HG02943 (cell line): ENCODE measurements around the gene OPA3.
"Not testable (repeated sequence)": the region's sequence is repeated elsewhere in the genome, so short reads cannot be mapped to it uniquely, and the experiment has no call there.

Experiments
- ATAC-seq: cut with Tn5 transposase; IDR thresholded peaks from one replicate; pipeline ENCODE4 v1.9.1; 2021; ENCODE audit warnings: mild to moderate bottlenecking, low read depth, moderate library complexity; ENCODE audit not compliant: unreplicated experiment

The OPA3 gene

DNA sequence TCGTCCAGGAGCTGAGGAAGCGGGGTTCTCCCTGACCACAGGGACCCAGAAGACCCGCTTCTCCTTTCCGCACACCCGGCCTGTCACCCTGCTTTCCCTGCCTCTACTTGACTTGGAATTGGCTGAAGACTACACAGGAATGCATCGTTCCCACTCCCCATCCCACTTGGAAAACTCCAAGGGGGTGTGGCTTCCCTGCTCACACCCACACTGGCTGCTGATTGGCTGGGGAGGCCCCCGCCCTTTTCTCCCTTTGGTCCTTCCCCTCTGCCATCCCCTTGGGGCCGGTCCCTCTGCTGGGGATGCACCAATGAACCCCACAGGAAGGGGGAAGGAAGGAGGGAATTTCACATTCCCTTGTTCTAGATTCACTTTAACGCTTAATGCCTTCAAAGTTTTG lies 58.5 kb downstream of the OPA3 start:
- no peak for ATAC-seq

- no peak for ATAC-seq
These were observed 60.0 kb downstream of the OPA3 start for GRCh38 chr19:45524575-45525129.

DNA sequence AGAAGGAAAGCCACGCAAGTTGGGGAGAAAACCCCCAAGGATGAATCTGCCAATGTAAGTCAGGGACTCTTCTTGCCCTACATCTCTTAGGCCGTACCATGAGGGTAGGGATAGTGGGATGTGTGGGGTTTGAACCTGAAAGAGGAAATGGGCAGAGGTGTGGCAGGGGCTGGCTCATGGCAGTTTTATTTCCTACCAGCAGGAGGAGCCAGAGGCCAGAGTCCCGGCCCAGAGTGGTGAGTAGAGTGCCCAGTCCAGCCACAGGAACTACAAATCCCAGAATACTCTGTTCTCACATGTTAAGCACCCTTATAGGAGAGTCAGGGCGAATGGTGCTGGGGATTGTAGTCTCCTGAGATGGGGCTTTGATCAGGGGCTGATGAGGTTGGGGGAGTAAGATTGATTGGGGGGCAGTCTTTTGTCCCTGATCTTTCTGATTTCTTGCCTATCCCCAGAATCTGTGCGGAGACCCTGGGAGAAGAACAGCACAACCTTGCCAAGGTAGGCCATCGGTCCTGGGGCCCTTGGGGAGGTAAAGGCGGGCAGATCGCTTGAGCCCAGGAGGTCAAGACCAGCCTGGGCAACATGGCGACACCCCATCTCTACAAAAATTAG lies 60.9 kb downstream of the OPA3 start:
- peak; percentile 66 for ATAC-seq

- no peak for ATAC-seq
These were observed 62.3 kb downstream of the OPA3 start for GRCh38 chr19:45522010-45522941.

DNA sequence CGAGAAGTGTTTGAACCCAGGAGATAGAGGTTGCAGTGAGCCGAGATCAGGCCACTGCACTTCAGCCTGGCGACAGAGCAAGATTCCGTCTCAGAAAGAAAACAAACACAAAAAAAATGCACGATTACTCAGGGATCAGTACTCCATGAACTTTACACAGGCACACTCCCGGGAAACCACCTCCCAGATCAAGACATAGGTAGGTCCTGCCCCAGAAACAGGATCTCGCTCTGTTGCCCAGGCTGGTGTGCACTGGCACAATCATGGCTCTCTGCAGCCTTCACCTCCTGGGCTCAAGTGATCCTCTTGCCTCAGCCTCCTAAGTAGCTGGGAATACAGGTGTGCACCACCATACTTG lies 66.2 kb downstream of the OPA3 start:
- no peak for ATAC-seq

- no peak for ATAC-seq
These were observed 66.7 kb downstream of the OPA3 start for GRCh38 chr19:45517641-45518468.

DNA sequence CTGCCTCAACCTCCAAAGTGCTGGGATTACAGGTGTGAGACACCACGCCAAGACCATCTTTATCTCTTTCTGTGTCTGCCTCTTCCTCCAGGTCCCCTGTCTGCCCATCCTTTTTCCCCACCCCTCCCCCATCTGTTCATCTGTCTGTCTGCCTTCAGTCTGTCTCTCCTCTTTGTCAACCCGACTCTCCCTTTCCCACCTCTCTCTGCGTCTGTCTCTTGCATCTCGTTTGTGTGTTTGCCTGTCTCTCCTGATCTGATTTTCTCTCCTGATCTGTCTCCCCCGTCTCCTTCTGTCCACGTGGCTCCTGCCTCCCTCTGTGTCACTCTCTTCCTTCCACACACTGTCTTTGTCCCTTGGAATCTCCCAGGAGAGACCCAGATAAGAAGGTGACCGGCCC lies 67.4 kb downstream of the OPA3 start:
- ATAC-seq: no peak

DNA sequence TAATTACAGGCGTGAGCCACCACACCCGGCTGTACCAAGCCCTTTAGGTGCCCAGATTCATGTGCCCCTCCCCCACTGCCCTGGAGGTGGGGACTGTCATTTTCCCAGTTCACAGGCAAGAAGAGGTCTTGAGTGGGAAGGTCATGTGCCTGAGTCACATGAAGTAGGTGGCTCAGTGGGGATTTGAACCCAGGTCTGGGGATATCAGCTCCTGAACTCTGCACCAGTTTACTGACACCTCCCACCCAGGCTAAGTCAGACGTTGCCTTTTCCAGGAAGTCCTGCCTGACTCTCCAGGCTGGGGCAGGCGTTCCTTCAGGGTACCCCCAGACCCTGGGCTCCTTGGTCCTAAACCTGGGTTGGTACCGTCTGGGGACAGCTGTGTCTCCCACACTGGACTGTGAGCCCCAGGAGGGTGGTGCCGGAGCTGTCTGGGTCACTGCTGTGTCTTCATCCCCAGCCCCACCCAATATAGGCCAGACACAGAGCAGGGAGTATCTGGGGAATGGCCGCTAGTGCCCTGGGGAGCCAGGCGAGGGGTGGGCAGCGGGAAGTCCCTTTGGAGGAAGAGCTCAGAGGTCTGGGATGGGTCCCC lies 68.7 kb downstream of the OPA3 start:
- no peak for ATAC-seq

DNA sequence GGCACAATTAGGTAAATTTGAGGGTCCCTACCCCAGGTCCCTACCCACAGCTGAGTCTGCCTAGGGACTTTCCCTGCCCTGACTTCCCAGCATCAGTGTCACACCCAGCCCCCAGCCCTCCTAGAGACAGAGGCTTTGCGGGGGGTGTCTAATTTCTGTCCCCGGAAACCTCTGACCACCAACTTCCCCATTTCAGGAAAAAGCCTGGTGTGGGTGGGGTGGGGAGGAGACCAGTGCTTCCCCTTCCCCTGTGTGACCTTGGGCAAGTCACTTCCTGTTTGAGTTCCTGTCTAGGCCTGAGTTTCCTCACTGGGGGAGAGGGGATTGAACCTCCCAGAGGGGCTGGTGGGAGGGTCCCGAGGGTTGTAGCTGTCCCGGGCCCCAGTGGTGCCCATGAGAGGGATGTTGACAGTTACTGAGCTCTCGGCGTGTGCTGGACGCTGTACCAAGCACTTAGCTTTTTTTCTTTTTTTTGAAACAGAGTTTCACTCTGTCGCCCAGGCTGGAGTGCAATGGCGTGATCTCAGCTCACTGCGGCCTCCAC lies 69.4 kb downstream of the OPA3 start:
- ATAC-seq: no peak

DNA sequence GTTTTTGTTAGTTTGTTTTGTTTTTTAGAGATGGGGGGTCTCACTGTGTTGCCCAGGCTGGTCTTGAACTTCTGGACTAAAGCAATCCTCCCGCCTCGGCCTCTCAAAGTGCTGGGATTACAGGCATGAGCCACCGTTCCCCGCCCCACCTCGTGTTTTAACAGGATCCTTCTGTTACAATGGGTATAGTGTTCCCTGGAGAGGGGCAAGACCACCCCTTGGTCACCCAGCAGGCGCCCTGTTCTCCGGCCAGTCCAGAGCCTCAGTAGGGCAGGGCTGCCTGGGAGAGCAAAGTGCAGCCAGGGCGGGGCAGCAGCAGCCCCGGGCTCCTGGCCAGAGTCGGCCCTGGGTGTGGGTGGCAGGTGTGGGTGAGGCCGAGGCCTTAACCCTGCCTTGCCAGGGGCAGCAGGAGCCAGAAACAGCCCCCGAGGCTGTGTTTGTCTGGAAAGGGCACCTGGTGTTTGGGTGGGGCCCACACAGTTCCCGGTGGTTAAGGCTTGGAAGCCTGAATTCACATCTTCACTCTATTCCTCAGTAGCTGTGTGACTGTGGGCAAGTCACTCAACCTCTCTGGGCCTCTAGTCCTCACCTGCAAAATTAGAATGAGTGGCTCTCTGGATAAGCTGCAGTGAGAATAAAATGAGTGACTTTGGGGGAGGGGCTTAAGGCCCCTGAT lies 70.1 kb downstream of the OPA3 start:
- no peak for ATAC-seq

DNA sequence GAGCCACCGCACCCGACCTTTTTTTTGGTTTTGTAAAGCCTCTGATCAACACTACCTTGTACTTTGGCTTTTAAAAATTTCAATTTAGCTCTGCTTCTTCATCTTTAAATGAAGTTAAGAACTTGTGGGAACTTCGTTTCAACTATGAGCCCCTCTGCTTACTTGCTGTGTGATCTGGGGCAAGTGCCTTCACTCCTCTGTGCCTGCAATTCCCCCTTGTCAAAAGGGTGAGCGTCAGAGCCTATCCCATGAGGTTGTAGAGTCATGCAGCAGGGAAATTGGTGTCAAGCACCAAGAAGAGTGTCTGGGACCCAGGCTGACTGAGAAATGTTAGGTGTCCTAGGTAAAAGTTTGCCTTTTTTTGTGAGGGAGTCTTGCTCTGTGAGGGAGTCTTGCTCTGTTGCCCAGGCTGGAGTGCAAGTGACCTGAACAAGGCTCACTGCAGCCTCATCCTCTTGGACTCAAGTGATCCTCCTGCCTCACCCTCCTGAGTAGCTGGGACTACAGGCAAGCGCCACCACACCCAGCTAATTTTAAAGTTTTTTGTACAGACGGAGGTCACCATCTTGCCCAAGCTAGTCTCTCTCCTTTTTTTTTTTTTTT lies 71.6 kb downstream of the OPA3 start:
- no peak for ATAC-seq

- ATAC-seq: no peak
These were observed 73.5 kb downstream of the OPA3 start for GRCh38 chr19:45511074-45511473.

DNA sequence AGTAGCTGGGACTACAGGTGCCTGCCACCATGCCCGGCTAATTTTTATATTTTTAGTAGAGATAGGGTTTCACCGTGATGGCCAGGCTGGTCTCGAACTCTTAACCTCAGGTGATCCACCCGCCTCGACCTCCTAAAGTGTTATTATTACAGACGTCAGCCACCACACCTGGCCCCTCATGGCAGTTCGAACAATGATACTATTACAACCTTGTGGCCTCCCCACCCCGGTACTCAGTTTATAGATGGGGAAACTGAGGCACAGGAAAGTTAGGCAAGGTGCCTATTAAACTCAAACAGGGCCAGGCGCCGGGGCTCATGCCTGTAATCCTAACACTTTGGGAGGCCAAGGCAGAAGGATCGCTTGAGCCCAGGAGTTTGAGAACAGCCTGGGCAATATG lies 74.2 kb downstream of the OPA3 start:
- not testable (repeated sequence) for ATAC-seq

- ATAC-seq: no peak
These were observed 74.9 kb downstream of the OPA3 start for GRCh38 chr19:45509692-45510015.

DNA sequence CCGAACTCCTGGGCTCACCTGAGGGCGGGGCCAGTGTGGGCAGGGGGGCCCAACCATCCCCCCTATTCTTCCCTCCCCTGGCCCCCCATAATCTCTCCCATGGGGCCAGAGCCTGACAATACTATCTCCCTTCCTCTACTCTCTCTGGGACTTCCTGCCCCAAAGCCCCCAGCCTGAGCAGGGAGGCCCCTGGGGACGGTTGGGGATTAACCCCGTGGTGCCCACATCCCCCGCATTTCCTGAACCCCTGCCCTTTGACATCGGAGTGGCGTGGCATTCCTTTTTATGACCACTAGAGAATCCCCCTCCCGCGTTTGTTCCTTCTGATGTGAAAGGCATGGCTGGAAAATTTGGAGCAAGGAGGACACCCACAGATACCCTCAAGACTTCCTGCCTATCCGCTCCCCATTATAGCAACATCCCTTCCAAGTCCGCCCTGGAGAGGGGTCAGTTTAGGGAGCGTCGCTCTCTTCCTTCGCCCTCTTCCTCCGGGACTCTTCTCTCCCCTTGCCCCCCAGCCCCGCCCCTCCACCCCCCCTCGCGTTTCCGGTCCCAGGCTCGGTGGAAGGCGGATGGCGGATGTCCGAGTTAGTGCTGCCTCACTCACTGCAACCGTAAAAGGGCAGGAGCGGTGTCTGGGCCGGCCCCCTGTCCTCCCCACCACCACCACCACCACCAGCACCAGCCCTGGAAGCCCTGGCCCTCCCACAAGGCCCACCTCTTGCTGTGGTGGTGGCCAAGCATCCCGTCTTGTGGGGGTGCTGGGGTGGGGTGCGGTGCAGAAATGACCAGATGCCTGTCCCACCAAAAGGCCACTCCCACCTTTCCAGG lies 75.5 kb downstream of the OPA3 start:
- no peak for ATAC-seq

- no peak for ATAC-seq
These were observed 76.2 kb downstream of the OPA3 start for GRCh38 chr19:45508417-45508860.

DNA sequence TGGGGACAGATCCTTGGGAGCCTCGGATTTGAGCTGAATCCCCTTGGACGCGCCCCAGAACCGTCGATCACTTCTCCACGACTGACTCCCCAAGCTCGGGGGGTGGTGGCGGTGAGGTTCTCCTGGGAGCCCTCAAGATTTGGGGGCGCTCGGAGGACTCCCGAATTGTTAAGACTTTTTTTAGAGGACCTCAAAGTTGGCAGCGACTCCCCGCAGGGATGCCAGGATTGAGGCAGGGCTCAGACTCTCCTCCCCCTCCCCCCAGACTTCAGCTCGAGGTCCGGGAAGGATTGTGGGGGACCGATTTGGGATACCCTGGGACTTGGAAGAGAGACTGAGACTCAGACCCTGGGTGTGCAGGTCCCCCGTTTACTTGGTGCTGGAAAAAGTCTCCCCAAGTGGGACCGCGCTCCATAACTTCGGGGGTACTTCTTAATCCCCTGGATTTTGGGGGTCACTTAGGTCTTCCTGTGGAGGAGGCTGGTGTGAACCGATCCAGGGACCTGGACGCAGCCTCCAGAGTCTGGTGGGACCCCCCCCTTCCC lies 76.7 kb downstream of the OPA3 start:
- ATAC-seq: no peak
